Keratinocyte (primary cell): ENCODE results near the gene EXT2. TPM values are rescaled to one million over a fixed set of nuclear protein-coding genes. Genes with fewer than 3 reads are reported as not detected.

Source experiments
- DNase-seq: peaks from one replicate; pipeline ENCODE4 v3.0.0-alpha.2; 2011; ENCODE audit warnings: low read depth, missing footprints, low spot score
- FAIRE-seq: peaks from 2 replicates; lab custom pipeline; 2011; peaks lifted over from hg19 to GRCh38; lab: Jason Lieb, UNC
- H2AFZ ChIP-seq: 2 replicates; pipeline ENCODE4 v1.6.0; 2012; ENCODE audit warnings: low read length, control low read depth, inconsistent platforms; ENCODE audit not compliant: control insufficient read depth
- H3K27ac ChIP-seq: 2 replicates; pipeline ENCODE4 v1.5.1; 2011; ENCODE audit warnings: low read length; ENCODE audit not compliant: control insufficient read depth, insufficient read depth
- H3K27me3 ChIP-seq: 3 replicates; pipeline ENCODE4 v1.6.0; 2011; ENCODE audit warnings: low read length; ENCODE audit not compliant: control insufficient read depth, insufficient read depth; ENCODE audit errors: extremely low read depth
- H3K36me3 ChIP-seq, 2 experiments: 2 replicates in 1 of 2; 3 replicates in 1 of 2; pipeline ENCODE4 v1.5.1; 2011; ENCODE audit warnings: low read length in 2 of 2, mild to moderate bottlenecking in 1 of 2; ENCODE audit not compliant: control insufficient read depth in 2 of 2, insufficient read depth in 2 of 2; ENCODE audit errors: extremely low read depth in 1 of 2
- H3K4me1 ChIP-seq: 3 replicates; pipeline ENCODE4 v1.5.1; 2011; ENCODE audit warnings: low read length; ENCODE audit not compliant: control insufficient read depth, insufficient read depth; ENCODE audit errors: extremely low read depth
- H3K4me2 ChIP-seq: 3 replicates; pipeline ENCODE4 v1.6.0; 2011; ENCODE audit warnings: low read depth, low read length; ENCODE audit not compliant: control insufficient read depth, insufficient read depth; ENCODE audit errors: extremely low read depth
- H3K4me3 ChIP-seq, 3 experiments: fragments of 200-600 bp in 1 of 3; sonication (generic) in 1 of 3; 2 replicates in 2 of 3; 3 replicates in 1 of 3; pipeline ENCODE4 v1.5.1; 2011 to 2016; ENCODE audit warnings: low read length in 3 of 3, mild to moderate bottlenecking in 3 of 3, control low read depth in 2 of 3, inconsistent platforms in 1 of 3, low read depth in 1 of 3, mixed read lengths in 1 of 3, mixed run types in 1 of 3, moderate library complexity in 1 of 3; ENCODE audit not compliant: control insufficient read depth in 2 of 3, insufficient read depth in 2 of 3; ENCODE audit errors: extremely low read depth in 1 of 3
- H3K79me2 ChIP-seq: 2 replicates; pipeline ENCODE4 v1.6.0; 2012; ENCODE audit warnings: low read length; ENCODE audit not compliant: control insufficient read depth, insufficient read depth
- H3K9ac ChIP-seq: 3 replicates; pipeline ENCODE4 v1.6.0; 2011; ENCODE audit warnings: low read length; ENCODE audit not compliant: control insufficient read depth, insufficient read depth; ENCODE audit errors: extremely low read depth
- H3K9me1 ChIP-seq: 3 replicates; pipeline ENCODE4 v1.6.0; 2011; ENCODE audit warnings: low read length; ENCODE audit not compliant: control insufficient read depth, insufficient read depth; ENCODE audit errors: extremely low read depth
- H3K9me3 ChIP-seq: 2 replicates; pipeline ENCODE4 v1.5.1; 2012; ENCODE audit warnings: low read depth, low read length; ENCODE audit not compliant: control insufficient read depth
- H4K20me1 ChIP-seq: 3 replicates; pipeline ENCODE4 v1.6.0; 2011; ENCODE audit warnings: low read length; ENCODE audit not compliant: control insufficient read depth, insufficient read depth; ENCODE audit errors: extremely low read depth
- CTCF ChIP-seq, 3 experiments: IDR thresholded peaks in 1 of 3; conservative IDR thresholded peaks in 1 of 3; optimal IDR thresholded peaks in 1 of 3; 2 replicates in 2 of 3; 3 replicates in 1 of 3; pipeline versions ENCODE3 to v1.5.1; 2011; ENCODE audit warnings: low read length in 3 of 3, mild to moderate bottlenecking in 3 of 3, moderate library complexity in 2 of 3, control low read depth in 1 of 3, inconsistent platforms in 1 of 3; ENCODE audit not compliant: insufficient read depth in 2 of 3; ENCODE audit errors: extremely low read depth in 1 of 3
- EZH2 ChIP-seq: IDR thresholded peaks from one replicate; pipeline ENCODE4 v1.6.1; 2012; ENCODE audit warnings: inconsistent platforms, mild to moderate bottlenecking, low read length, moderate library complexity
- dilution Hi-C: fragments of 300-500 bp; cut with MboI; formaldehyde crosslinking; loops from one replicate; pipeline ENCODE4 v1.7.0; 2020; ENCODE audit warnings: low sequenced_read_pairs; ENCODE audit not compliant: extremely low pct_ligation_motif_present
- polyA plus RNA-seq, 5 experiments: library from polyadenylated mRNA; depleted of rRNA in 3 of 5; stranded (reverse) in 3 of 5; stranded (forward) in 1 of 5; unstranded in 1 of 5; fragments of >200 nt; gene quantifications; 1 replicate in 1 of 5; 2 replicates in 3 of 5; 3 replicates in 1 of 5; pipeline versions ENCODE4 v1.2.1 to v1.2.3, GENCODE V29; 2011 to 2012; ENCODE audit warnings: missing spikeins in 2 of 5, low read depth in 1 of 5, low replicate concordance in 1 of 5

EXT2 gene
- polyA plus RNA-seq, 1 donor (not counting 4 experiments of a cell fraction or from before 2014, with no cell fraction given) = 148 TPM

- no peak for TF ChIP-seq EZH2
- no peak for TF ChIP-seq CTCF (optimal IDR thresholded peaks at IDR 0.05 in 1 of 3, IDR thresholded peaks at IDR 0.05 in 1 of 3, conservative IDR thresholded peaks at IDR 0.05 in 1 of 3; ENCODE audit: extremely low read depth in 1 of 3, insufficient read depth in 2 of 3, low read length in 3 of 3)
- no peak overlapping the region for H3K4me3 ChIP-seq
- no peaks in the 10 kb centered on the region for H3K79me2 ChIP-seq
- no peak overlapping the region for H3K4me2 ChIP-seq
- H4K20me1 ChIP-seq = no peaks in the 10 kb centered on the region
- peaks cover 0 to 1% of the 10 kb centered on the region in 2 experiments for H3K36me3 ChIP-seq
- no peak overlapping the region for H3K27ac ChIP-seq
- no peaks in the 10 kb centered on the region for H3K4me1 ChIP-seq
- no peaks in the 10 kb centered on the region for H3K9me1 ChIP-seq
- no peaks in the 10 kb centered on the region for H3K27me3 ChIP-seq
- DNase-seq (no peak), FAIRE-seq (no peak)
- H3K9me3 ChIP-seq = no peaks in the 10 kb centered on the region
- no peak overlapping the region for H2AFZ ChIP-seq
- no peak overlapping the region for H3K9ac ChIP-seq
- dilution Hi-C loops = no loop called here
Measured at GRCh38 chr11:44072757-44073658, 22.5 kb upstream of the EXT2 start.

DNA sequence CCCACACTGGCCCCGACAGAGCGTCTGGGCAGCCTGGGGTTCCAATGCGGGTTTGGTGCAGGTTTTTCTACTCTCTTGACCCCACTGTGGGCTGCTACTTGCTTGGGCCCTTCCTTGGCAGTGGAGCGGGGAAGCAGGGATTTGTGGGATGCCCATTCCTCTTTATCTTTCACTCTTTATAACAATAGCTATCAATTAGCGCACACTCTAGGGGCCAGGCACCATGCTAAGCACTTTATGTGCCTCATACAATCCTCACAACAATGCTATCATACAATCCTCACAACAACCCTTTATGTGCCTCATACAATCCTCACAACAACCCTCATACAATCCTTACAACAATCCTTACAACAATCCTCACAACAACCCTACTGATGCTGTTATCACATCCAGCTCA lies 16.7 kb upstream of the EXT2 start:
- no peak for FAIRE-seq
- H3K36me3 ChIP-seq = peaks cover 0 to 1% of the 10 kb centered on the region in 2 experiments

More for the DNA sequence above, 16.7 kb upstream of the EXT2 start:
- TF ChIP-seq EZH2 (no peak), CTCF (optimal IDR thresholded peaks at IDR 0.05 in 1 of 3, IDR thresholded peaks at IDR 0.05 in 1 of 3, conservative IDR thresholded peaks at IDR 0.05 in 1 of 3; ENCODE audit: extremely low read depth in 1 of 3, insufficient read depth in 2 of 3, low read length in 3 of 3) (no peak)
- H2AFZ ChIP-seq = no peak overlapping the region
- no peak for DNase-seq
- H3K9me1 ChIP-seq = no peaks in the 10 kb centered on the region
- no peak overlapping the region for H3K9ac ChIP-seq
- H3K27ac ChIP-seq = no peak overlapping the region
- no peaks in the 10 kb centered on the region for H3K4me1 ChIP-seq
- H3K79me2 ChIP-seq = no peaks in the 10 kb centered on the region
- no peak overlapping the region for H3K4me2 ChIP-seq
- no peaks in the 10 kb centered on the region for H3K9me3 ChIP-seq
- no peaks in the 10 kb centered on the region for H4K20me1 ChIP-seq
- dilution Hi-C loops = no loop called here
- no peak overlapping the region for H3K4me3 ChIP-seq
- H3K27me3 ChIP-seq = no peaks in the 10 kb centered on the region
